Epithelial cell of proximal tubule (primary cell): Measurements from ENCODE around the gene WNT2. TPM values are rescaled to one million over a fixed set of nuclear protein-coding genes. Genes with fewer than 3 reads are reported as not detected.

Source experiments
- DNase-seq: peaks from one replicate; pipeline ENCODE4 v3.0.0-alpha.2; 2011; ENCODE audit warnings: low read depth
- H3K4me3 ChIP-seq: 2 replicates; pipeline ENCODE4 v1.5.1; 2011; ENCODE audit warnings: low read depth, mild to moderate bottlenecking, low read length
- total RNA-seq: library from RNA; depleted of rRNA; stranded (reverse); fragments of >200 nt; gene quantifications from 2 replicates; pipeline ENCODE4 v1.2.3, GENCODE V29; 2015
- TF ChIP-seq, protein P1 (sequence below): conservative IDR thresholded peaks from 2 replicates; pipeline ENCODE4 v1.5.1; 2012; ENCODE audit warnings: low read depth, mild to moderate bottlenecking, low read length

Gene WNT2
- total RNA-seq: not detected in 2 replicates

DNA sequence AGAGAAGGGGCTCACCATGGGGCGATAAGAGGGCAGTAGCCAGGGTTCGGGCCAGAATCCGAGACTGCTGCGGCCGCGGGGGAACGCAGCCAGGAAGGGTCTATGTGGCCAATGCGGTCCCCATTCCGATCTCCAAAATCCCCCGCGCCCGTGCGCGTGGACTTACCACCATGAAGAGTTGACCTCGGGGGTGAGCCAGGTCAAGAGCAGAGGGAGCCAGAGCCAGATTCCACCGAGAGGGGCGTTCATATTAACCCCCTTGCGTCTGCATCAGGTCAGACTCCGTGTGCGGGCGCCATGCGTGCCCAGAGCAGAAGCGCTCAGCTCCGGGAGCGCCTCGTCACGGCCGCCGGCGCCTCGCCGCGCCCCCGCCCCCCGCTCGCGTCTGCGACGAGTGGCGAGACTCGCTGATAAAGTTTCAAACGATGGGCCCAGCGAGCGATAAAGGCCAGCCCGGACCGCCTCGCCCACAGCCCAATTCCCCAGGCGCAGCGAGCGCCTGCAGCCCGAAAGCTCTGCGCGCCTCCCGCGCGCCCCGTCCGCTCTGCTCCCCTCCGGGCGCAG, at the start of gene WNT2:
TSS of gene WNT2 (minus strand) at position 318 of the 564 bp plus-strand sequence. CDS start at position 249, 69 bp downstream.
- TF ChIP-seq, protein P1, sequence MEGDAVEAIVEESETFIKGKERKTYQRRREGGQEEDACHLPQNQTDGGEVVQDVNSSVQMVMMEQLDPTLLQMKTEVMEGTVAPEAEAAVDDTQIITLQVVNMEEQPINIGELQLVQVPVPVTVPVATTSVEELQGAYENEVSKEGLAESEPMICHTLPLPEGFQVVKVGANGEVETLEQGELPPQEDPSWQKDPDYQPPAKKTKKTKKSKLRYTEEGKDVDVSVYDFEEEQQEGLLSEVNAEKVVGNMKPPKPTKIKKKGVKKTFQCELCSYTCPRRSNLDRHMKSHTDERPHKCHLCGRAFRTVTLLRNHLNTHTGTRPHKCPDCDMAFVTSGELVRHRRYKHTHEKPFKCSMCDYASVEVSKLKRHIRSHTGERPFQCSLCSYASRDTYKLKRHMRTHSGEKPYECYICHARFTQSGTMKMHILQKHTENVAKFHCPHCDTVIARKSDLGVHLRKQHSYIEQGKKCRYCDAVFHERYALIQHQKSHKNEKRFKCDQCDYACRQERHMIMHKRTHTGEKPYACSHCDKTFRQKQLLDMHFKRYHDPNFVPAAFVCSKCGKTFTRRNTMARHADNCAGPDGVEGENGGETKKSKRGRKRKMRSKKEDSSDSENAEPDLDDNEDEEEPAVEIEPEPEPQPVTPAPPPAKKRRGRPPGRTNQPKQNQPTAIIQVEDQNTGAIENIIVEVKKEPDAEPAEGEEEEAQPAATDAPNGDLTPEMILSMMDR: no peak
- DNase-seq: no peak
- peak within 1 kb of the TSS; percentile 54 for H3K4me3 ChIP-seq

DNA sequence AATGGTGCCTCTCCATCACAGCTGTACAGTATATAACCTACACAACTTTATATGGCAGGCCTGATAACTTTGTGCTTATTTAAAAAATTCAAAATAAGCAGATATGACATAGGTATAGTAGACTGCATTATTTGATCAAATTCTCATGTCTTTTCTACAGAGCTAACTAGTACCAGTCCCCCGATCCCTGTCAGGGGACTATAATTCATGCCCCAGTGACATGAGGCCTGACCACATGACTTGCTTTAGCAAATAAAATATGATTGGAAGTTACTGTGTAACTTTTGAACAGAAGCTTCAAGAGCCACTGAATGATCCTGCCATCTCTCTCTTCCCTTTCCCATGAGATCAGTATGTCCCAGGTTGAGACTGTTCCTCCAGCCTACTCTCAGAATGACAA, 49.2 kb upstream of the WNT2 start:
- H3K4me3 ChIP-seq: no peak overlapping the region
- TF ChIP-seq, protein P1: no peak

DNA sequence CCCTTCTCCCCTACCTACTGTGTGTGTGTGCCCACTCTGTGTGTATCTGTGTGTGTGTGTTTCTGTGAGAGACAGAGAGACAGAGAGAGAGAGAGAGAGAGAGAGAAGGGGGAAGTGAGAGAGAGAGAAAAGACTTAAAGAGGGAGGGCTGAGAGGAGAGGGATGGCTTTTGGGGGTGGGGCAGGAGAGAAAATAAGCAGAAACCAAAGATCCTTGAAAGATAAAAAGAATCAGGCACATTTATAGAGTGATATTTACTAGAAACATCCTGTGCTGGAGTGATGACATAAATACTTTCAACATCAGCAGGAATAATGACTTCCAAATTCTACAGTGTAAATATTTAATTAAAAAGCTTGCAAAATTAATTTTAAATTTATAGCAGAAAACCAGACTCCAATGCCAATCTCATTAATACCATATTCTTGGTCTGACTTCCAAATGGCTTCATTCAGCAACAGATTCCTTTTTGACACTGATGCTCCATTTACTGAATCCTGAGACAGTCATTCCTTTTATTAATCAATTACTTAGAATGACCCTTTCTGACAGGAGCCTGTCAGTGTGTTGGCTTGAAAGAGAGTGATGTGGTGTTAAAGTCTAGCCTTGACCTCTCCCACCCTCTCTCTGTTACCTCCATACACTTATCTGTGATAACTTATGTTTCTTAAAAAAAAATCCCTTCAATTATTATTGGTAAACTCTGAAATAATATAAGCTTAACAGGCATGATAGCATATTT, 41.7 kb upstream of the WNT2 start:
- H3K4me3 ChIP-seq: no peak overlapping the region
- DNase-seq: no peak
- TF ChIP-seq, protein P1: no peak

More for the DNA sequence above, 49.2 kb upstream of the WNT2 start:
- no peak for DNase-seq

DNA sequence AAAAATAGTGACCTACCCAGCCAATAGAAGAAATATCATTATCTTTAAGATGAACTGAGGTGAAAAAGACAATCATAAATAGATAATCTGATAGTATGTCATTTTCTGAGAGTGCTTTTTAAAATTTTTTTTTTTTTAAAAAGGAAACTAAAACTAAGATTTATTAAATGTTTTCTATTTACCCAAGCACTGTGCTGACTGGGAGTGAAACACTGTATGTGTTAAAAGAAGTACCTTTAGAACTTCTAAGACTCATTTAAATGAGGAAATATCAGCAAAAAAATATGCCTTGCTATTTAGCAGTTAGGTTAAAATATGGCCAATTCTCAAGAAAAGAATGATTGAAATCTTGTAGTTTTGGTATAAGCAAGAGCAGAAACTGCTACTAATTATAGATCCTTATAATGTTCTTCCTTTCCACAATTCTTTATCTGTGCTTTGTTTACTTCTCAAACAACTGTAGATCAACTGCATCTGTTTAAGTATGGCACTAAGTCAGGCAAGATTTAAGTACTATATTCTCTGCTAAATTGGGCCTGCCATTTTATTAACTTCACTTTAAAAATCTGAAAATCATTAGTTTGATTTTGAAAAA, 39.5 kb upstream of the WNT2 start:
- TF ChIP-seq, protein P1: no peak
- H3K4me3 ChIP-seq: no peak overlapping the region
- DNase-seq: no peak

DNA sequence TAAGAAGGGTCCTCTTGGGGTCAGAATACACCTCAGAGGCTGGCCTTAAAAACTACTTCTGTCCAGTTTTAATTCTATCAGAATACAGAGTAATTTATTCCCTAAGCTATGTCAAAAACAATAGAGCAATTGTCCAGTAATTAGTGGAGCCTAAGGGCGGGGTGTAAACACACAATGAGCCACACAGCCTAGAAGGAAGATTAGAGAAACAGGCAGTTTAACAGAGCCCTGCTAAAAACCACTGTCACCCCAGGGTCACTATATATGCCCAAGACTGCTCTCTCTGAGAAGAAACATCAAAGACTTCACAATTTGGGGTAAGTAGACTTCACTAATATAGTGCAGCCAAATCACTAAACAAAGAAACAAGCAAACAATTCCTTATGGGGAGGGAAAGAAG, 27.2 kb upstream of the WNT2 start:
- DNase-seq: no peak
- no peak overlapping the region for H3K4me3 ChIP-seq
- TF ChIP-seq, protein P1: no peak

DNA sequence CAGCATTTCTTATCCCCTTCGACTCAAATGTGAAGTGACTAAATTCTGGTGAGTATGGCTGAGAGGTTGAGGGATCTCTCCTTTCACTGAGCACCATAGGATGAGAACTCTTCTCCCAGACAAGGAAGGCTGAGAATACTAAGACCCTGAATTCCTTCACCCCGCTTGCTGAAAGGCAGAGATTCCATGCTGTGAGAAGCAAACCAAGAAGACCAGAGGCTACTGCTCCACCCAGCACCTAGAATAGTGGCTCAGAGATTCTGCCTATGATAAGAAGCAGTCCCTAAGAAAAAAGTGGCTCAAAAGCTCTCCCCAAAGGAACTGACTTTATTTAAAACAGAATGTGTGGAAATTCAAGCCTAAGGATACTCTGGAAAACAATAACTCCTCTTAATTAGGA, 26.7 kb upstream of the WNT2 start:
- no peak overlapping the region for H3K4me3 ChIP-seq
- TF ChIP-seq, protein P1: no peak
- no peak for DNase-seq
